Ishikawa (cell line): ENCODE results near the gene RIN3.

Source experiments
- CEBPB ChIP-seq: IDR thresholded peaks from 2 replicates; pipeline ENCODE4 v1.6.1; 2012
- CREB1 ChIP-seq: IDR thresholded peaks from 2 replicates; pipeline ENCODE4 v1.6.1; 2012; ENCODE audit warnings: low read depth
- EGR1 ChIP-seq: IDR thresholded peaks from 2 replicates; pipeline ENCODE4 v1.6.1; 2012
- EP300 ChIP-seq: IDR thresholded peaks from 2 replicates; pipeline ENCODE4 v1.6.1; 2012; ENCODE audit warnings: borderline replicate concordance
- FOXM1 ChIP-seq: IDR thresholded peaks from 2 replicates; pipeline ENCODE4 v1.6.1; 2012; ENCODE audit warnings: low read depth, borderline replicate concordance
- MAX ChIP-seq: IDR thresholded peaks from 2 replicates; pipeline ENCODE4 v1.6.1; 2012
- NFIC ChIP-seq: IDR thresholded peaks from 2 replicates; pipeline ENCODE4 v1.6.1; 2012
- RAD21 ChIP-seq: IDR thresholded peaks from 2 replicates; pipeline ENCODE4 v1.6.1; 2012; ENCODE audit warnings: low read depth
- TAF1 ChIP-seq: IDR thresholded peaks from 2 replicates; pipeline ENCODE4 v1.6.1; 2012; ENCODE audit warnings: low read depth, mild to moderate bottlenecking
- TCF12 ChIP-seq: IDR thresholded peaks from 2 replicates; pipeline ENCODE4 v1.6.1; 2012; ENCODE audit warnings: low read depth
- TEAD4 ChIP-seq: IDR thresholded peaks from 2 replicates; pipeline ENCODE4 v1.6.1; 2012
- YY1 ChIP-seq: IDR thresholded peaks from 2 replicates; pipeline ENCODE4 v1.6.1; 2012; ENCODE audit warnings: low read depth
- ZBTB7A ChIP-seq: IDR thresholded peaks from 2 replicates; pipeline ENCODE4 v1.6.1; 2012; ENCODE audit warnings: low read depth
- TF ChIP-seq, protein P1 (sequence below): IDR thresholded peaks from 2 replicates; pipeline ENCODE4 v1.6.1; 2012; ENCODE audit warnings: low read depth, mild to moderate bottlenecking
- TF ChIP-seq, protein P2 (sequence below): IDR thresholded peaks from 2 replicates; pipeline ENCODE4 v1.6.1; 2012

The RIN3 gene

GRCh38 chr14:92589213-92589852 lies 75.8 kb downstream of the RIN3 start:
- TF ChIP-seq RAD21 (peak; percentile 10; the same call in 1 of the 2 replicates), EGR1 (no peak), EP300 (no peak)

DNA sequence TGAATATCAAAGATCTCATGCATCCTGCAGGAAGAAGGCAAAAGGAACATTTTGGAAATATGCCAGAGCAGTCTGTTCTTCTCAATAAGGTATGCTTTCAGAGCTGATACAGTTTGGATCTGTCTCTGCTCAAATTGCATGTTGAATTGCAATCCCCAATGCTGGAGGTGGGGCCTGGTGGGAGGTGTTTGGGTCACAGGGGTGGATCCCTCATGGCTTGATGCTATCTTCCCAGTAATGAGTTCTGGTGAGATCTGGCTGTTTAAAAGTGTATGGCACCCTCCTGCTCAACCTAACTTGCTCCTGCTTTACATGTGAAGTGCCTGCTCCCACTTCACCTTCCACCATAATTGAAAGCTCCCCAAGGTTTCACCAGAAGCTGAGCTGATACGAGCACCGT lies 76.6 kb downstream of the RIN3 start:
- no peak for TF ChIP-seq FOXM1
- no peak for TF ChIP-seq NFIC
- no peak for TF ChIP-seq TCF12
- no peak for TF ChIP-seq MAX
- no peak for TF ChIP-seq RAD21
- TF ChIP-seq YY1, result no peak
- no peak for TF ChIP-seq CREB1
- no peak for TF ChIP-seq CEBPB
- no peak for TF ChIP-seq TAF1
- TF ChIP-seq ZBTB7A, result no peak
- no peak for TF ChIP-seq EGR1
- TF ChIP-seq EP300, result no peak
- TF ChIP-seq, protein P1, sequence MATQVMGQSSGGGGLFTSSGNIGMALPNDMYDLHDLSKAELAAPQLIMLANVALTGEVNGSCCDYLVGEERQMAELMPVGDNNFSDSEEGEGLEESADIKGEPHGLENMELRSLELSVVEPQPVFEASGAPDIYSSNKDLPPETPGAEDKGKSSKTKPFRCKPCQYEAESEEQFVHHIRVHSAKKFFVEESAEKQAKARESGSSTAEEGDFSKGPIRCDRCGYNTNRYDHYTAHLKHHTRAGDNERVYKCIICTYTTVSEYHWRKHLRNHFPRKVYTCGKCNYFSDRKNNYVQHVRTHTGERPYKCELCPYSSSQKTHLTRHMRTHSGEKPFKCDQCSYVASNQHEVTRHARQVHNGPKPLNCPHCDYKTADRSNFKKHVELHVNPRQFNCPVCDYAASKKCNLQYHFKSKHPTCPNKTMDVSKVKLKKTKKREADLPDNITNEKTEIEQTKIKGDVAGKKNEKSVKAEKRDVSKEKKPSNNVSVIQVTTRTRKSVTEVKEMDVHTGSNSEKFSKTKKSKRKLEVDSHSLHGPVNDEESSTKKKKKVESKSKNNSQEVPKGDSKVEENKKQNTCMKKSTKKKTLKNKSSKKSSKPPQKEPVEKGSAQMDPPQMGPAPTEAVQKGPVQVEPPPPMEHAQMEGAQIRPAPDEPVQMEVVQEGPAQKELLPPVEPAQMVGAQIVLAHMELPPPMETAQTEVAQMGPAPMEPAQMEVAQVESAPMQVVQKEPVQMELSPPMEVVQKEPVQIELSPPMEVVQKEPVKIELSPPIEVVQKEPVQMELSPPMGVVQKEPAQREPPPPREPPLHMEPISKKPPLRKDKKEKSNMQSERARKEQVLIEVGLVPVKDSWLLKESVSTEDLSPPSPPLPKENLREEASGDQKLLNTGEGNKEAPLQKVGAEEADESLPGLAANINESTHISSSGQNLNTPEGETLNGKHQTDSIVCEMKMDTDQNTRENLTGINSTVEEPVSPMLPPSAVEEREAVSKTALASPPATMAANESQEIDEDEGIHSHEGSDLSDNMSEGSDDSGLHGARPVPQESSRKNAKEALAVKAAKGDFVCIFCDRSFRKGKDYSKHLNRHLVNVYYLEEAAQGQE, result no peak
- TF ChIP-seq, protein P2, sequence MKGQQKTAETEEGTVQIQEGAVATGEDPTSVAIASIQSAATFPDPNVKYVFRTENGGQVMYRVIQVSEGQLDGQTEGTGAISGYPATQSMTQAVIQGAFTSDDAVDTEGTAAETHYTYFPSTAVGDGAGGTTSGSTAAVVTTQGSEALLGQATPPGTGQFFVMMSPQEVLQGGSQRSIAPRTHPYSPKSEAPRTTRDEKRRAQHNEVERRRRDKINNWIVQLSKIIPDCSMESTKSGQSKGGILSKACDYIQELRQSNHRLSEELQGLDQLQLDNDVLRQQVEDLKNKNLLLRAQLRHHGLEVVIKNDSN, result no peak
- no peak for TF ChIP-seq TEAD4

DNA sequence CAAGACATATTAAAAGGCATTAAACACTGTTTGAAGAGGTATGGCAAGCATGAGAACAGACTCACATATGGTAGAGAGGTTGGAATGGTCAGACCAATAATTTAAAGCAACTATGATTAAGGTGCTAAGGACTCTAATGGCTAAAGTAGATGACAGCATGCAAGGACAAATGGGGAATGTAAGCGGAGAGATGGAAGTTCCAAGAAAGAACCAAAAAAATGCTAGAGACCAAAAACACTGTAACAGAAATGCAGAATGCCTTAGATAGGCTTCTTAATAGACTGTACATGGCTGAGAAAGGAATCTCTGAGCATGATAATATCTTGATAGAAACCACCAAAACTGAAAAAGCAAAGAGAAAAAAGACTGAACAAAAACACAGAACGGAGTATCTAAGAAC lies 77.4 kb downstream of the RIN3 start:
- TF ChIP-seq EGR1 (no peak), RAD21 (no peak), NFIC (no peak), MAX (no peak), TCF12 (no peak), TAF1 (no peak), CEBPB (no peak), ZBTB7A (no peak), EP300 (no peak), YY1 (no peak), FOXM1 (no peak)
- TF ChIP-seq, protein P2, result no peak
- TF ChIP-seq, protein P1, result no peak

DNA sequence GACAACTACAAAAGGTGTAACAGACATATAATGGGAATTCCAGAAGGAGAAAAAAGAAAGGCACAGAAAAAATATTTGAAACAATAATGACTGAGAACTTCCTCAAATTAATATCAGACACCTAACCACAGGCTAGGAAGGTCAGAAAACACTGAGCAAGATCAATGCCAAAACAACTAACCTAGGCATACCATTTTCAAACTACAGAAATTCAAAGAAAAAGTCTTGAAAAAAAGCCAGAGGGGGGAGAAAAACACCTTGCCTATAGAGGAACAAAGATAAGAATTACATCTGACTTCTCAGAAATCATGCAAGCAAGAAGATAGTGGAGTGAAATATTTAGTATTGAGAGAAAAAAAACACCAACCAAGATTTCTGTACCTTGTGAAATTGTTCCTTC lies 77.8 kb downstream of the RIN3 start:
- TF ChIP-seq TAF1, result no peak

DNA sequence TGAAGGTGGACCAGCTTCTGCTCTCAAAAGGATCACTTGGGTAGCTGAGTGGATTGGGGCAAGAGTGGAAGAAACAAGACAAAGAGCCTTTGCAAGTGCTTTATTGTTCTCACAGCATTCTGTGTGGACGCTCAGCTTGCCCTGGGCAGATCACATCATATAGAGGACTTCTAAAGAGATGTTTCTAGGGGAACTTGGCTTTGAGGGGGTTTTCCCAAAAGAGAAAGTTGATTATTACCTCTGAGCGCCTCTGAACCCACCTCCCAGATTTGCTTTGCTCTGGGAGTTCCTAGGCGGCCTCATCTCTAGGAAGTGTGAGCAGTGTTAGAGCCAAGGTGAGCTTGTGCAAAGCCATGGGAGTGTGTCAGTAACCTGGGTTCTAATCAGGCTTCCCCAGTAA lies 81.7 kb downstream of the RIN3 start:
- no peak for TF ChIP-seq MAX
- TF ChIP-seq CEBPB, result no peak
- TF ChIP-seq RAD21, result no peak
- TF ChIP-seq EP300, result no peak
- TF ChIP-seq NFIC, result no peak

- no peak for TF ChIP-seq EGR1
- no peak for TF ChIP-seq EP300
- no peak for TF ChIP-seq MAX
- no peak for TF ChIP-seq TEAD4
- no peak for TF ChIP-seq TAF1
Observed at GRCh38 chr14:92596331-92596907, 82.8 kb downstream of the RIN3 start.
